Progenitor cell of endocrine pancreas (in vitro differentiated cells): ENCODE data around the gene LRRC26. TPM values are rescaled to one million over a fixed set of nuclear protein-coding genes. Genes with fewer than 3 reads are reported as not detected.

Source experiments
- DNase-seq: peaks from one replicate; pipeline ENCODE4 v3.0.0; 2021; ENCODE audit warnings: low spot score; ENCODE audit not compliant: unreplicated experiment
- H3K27ac Mint-ChIP-seq: 2 replicates; pipeline ENCODE4 v1.8.0; 2021; ENCODE audit warnings: mild to moderate bottlenecking, moderate library complexity, mixed read lengths
- H3K27me3 Mint-ChIP-seq: 2 replicates; pipeline ENCODE4 v1.8.0; 2021; ENCODE audit warnings: mixed read lengths
- H3K36me3 Mint-ChIP-seq: 2 replicates; pipeline ENCODE4 v1.8.0; 2022; ENCODE audit warnings: mixed read lengths; ENCODE audit not compliant: insufficient read depth
- H3K4me1 Mint-ChIP-seq: 2 replicates; pipeline ENCODE4 v1.8.0; 2021; ENCODE audit warnings: low read depth, mixed read lengths
- H3K4me3 Mint-ChIP-seq: 2 replicates; pipeline ENCODE4 v1.8.0; 2021; ENCODE audit warnings: low read depth, mild to moderate bottlenecking, moderate library complexity, mixed read lengths
- H3K9me3 Mint-ChIP-seq: 2 replicates; pipeline ENCODE4 v1.8.0; 2021; ENCODE audit warnings: low read depth, mixed read lengths
- total RNA-seq: library from RNA; stranded (reverse); gene quantifications from 2 replicates; pipeline ENCODE4 v1.2.1, GENCODE V29; 2021
- TF ChIP-seq, protein P1 (sequence below): fragments of 200-600 bp; sonication (generic); IDR thresholded peaks from one replicate; pipeline ENCODE4 v1.5.0; 2021; ENCODE audit warnings: antibody characterized with exemption, mild to moderate bottlenecking; ENCODE audit not compliant: unreplicated experiment

The LRRC26 gene
- total RNA-seq, 1 donor from 2014 or later, result 0.89 TPM

DNA sequence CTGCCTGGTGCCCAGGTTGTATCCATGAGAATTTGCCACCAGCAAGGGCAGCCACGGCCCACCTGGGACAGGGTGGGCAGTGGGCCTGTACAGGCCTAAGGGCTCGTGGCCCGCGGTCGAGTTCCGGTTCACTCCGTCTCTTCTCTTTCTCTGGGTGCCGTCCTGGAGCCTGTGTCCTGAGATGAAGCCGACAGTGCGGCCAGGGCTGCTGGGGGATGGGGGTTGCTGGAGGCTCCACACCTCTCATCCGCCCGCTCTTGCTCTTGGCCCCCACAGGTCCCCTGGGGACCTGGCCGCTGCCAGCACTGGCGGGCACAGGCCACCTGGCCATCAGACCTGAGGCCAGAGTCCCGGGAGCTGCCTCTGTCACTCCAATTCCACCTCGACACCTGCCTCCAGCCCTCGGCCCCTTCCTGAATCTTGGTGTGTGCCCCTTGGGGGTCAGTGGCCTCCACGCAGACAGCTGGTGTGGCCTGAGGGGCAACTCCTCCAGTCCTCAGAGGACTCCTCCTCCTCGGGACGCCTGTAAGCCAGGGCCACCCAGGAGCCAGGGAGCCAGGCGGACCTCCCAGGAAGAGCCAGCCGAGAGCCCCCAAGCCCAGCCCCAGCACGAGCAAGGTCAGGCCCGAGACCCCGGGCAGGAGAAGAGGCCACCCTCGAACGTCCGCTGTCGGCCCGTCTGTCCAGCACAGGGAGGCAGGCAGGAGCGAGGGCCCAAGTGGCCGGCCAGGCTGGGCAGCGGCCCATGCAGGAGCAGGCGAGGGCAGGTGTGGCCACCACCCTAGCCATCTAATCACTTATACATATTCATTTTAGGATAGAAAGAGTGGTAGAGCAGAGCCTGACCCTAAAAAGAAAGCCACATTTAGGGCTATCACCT is 5.2 kb downstream of the LRRC26 start:
- peaks cover 46% of the 10 kb centered on the region for H3K27me3 Mint-ChIP-seq
- H3K4me1 Mint-ChIP-seq, result no peaks in the 10 kb centered on the region
- TF ChIP-seq, protein P1, sequence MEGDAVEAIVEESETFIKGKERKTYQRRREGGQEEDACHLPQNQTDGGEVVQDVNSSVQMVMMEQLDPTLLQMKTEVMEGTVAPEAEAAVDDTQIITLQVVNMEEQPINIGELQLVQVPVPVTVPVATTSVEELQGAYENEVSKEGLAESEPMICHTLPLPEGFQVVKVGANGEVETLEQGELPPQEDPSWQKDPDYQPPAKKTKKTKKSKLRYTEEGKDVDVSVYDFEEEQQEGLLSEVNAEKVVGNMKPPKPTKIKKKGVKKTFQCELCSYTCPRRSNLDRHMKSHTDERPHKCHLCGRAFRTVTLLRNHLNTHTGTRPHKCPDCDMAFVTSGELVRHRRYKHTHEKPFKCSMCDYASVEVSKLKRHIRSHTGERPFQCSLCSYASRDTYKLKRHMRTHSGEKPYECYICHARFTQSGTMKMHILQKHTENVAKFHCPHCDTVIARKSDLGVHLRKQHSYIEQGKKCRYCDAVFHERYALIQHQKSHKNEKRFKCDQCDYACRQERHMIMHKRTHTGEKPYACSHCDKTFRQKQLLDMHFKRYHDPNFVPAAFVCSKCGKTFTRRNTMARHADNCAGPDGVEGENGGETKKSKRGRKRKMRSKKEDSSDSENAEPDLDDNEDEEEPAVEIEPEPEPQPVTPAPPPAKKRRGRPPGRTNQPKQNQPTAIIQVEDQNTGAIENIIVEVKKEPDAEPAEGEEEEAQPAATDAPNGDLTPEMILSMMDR, result no peak
- H3K36me3 Mint-ChIP-seq, result no peaks in the 10 kb centered on the region
- H3K4me3 Mint-ChIP-seq, result no peak overlapping the region
- H3K9me3 Mint-ChIP-seq, result no peaks in the 10 kb centered on the region
- no peak overlapping the region for H3K27ac Mint-ChIP-seq
- DNase-seq, result no peak

DNA sequence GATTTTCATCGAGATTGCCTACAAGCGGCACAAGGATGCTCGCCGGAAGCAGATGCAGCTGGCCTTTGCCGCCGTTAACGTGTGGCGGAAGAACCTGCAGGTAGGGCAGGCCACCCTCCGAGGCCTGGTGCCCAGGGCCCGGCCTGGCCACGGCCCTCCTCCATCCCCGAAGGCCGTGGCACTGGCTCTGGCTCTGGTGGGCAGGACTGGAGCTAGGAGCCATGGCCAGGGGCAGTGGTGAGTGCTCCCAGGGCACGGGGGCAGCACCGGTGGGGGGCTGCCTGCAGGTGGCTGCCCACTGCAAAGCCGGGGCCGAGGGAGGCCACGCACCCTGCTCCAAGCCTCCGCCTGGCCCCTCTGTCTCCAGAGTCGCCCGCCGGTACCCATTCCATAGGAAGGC is 6.0 kb downstream of the LRRC26 start:
- no peak overlapping the region for H3K4me3 Mint-ChIP-seq
- H3K27me3 Mint-ChIP-seq, result peaks cover 54% of the 10 kb centered on the region
- no peaks in the 10 kb centered on the region for H3K9me3 Mint-ChIP-seq
- H3K27ac Mint-ChIP-seq, result no peak overlapping the region
- no peaks in the 10 kb centered on the region for H3K36me3 Mint-ChIP-seq
- DNase-seq, result no peak
- TF ChIP-seq, protein P1, result no peak
- no peaks in the 10 kb centered on the region for H3K4me1 Mint-ChIP-seq

DNA sequence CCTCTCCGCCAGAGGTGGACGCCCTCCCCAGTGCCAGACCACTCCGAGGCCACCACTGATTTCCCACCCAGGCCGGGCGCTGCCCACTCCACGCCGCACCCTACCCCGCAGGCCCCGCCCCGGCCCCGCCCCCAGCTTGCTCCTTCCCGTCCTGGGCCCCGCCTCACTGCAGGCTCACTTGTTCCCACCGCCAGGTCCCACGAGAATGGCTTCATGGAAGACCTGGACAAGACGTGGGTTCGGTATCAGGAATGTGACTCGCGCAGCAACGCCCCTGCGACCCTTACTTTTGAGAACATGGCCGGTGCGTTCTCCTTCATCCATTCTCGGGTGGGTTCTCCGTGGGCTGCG is 6.5 kb downstream of the LRRC26 start:
- no peaks in the 10 kb centered on the region for H3K36me3 Mint-ChIP-seq
- no peak for DNase-seq
- no peaks in the 10 kb centered on the region for H3K4me1 Mint-ChIP-seq
- H3K4me3 Mint-ChIP-seq, result no peak overlapping the region
- H3K27ac Mint-ChIP-seq, result no peak overlapping the region
- H3K9me3 Mint-ChIP-seq, result no peaks in the 10 kb centered on the region
- TF ChIP-seq, protein P1, result no peak
- H3K27me3 Mint-ChIP-seq, result peaks cover 58% of the 10 kb centered on the region

DNA sequence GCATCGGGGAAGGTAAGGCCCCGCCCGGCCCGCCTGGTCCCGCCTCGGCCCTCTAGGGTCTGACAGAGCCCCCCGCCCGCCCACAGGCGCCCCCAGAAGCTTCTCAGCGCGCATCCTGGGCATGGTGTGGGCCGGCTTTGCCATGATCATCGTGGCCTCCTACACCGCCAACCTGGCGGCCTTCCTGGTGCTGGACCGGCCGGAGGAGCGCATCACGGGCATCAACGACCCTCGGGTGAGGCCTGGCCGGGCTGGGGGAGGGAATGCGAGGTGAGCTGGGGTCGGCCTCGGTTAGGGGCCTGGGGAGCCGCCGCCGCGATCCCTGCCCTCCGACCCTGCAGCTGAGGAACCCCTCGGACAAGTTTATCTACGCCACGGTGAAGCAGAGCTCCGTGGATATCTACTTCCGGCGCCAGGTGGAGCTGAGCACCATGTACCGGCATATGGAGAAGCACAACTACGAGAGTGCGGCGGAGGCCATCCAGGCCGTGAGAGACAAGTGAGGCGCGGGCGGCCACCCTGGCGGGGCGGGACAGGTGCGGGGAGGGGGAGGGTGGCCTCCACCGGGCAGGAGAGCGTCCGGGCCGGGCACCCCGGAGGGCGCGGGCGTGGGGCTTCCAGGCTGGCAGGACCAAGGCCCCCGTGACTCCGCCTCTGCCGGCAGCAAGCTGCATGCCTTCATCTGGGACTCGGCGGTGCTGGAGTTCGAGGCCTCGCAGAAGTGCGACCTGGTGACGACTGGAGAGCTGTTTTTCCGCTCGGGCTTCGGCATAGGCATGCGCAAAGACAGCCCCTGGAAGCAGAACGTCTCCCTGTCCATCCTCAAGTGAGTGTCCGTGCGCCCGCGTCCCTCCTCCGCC is 7.1 kb downstream of the LRRC26 start:
- Mint-ChIP-seq H3K4me3 (peak overlapping the region; percentile 33), H3K9me3 (no peaks in the 10 kb centered on the region), H3K27ac (no peak overlapping the region), H3K27me3 (peaks cover 64% of the 10 kb centered on the region), H3K4me1 (no peaks in the 10 kb centered on the region), H3K36me3 (no peaks in the 10 kb centered on the region)
- no peak for DNase-seq
- TF ChIP-seq, protein P1, result no peak
